HepG2 (cell line): Measurements from ENCODE around the gene RRP36. TPM values are rescaled to one million over a fixed set of nuclear protein-coding genes. Genes with fewer than 3 reads are reported as not detected.

Experiments
- HOXA3 ChIP-seq: sonication (generic); formaldehyde crosslinking; IDR thresholded peaks from 2 replicates; pipeline ENCODE4 v1.5.0; 2020; ENCODE audit warnings: missing genetic modification reagents
- MAFF ChIP-seq: IDR thresholded peaks from 2 replicates; pipeline ENCODE4 v1.6.1; 2011; ENCODE audit warnings: low read depth, low read length, improper control_type of control experiment
- MNT ChIP-seq: fragments of 450-650 bp; IDR thresholded peaks from 2 replicates; pipeline ENCODE4 v1.6.1; 2016
- NFRKB ChIP-seq: fragments of 450-650 bp; IDR thresholded peaks from 2 replicates; pipeline ENCODE4 v1.6.1; 2017
- PBX2 ChIP-seq: IDR thresholded peaks from 2 replicates; pipeline ENCODE4 v1.6.1; 2016; ENCODE audit warnings: control low read depth
- PHB2 ChIP-seq: fragments of 450-650 bp; IDR thresholded peaks from 2 replicates; pipeline ENCODE4 v1.6.1; 2018; ENCODE audit not compliant: partially characterized antibody
- RORA ChIP-seq: sonication (generic); formaldehyde crosslinking; IDR thresholded peaks from 2 replicates; pipeline ENCODE4 v1.5.0; 2020; ENCODE audit warnings: mild to moderate bottlenecking, missing genetic modification reagents, moderate library complexity
- RXRB ChIP-seq: IDR thresholded peaks from 2 replicates; pipeline ENCODE4 v1.6.1; 2016; ENCODE audit warnings: borderline replicate concordance, missing genetic modification reagents, missing compliant biosample characterization
- SMARCE1 ChIP-seq: fragments of 450-650 bp; IDR thresholded peaks from 2 replicates; pipeline ENCODE4 v1.6.1; 2017; ENCODE audit warnings: borderline replicate concordance
- ZNF143 ChIP-seq: sonication (generic); formaldehyde crosslinking; IDR thresholded peaks from 2 replicates; pipeline ENCODE4 v1.4.0; 2020; ENCODE audit warnings: missing genetic modification reagents
- ZNF180 ChIP-seq: sonication (generic); formaldehyde crosslinking; IDR thresholded peaks from 2 replicates; pipeline ENCODE4 v1.4.0; 2020; ENCODE audit warnings: low read depth, missing genetic modification reagents, borderline replicate concordance
- ZNF230 ChIP-seq: sonication (generic); formaldehyde crosslinking; IDR thresholded peaks from 2 replicates; pipeline ENCODE4 v1.4.0; 2020; ENCODE audit warnings: mild to moderate bottlenecking, missing genetic modification reagents
- ZNF232 ChIP-seq: sonication (generic); formaldehyde crosslinking; IDR thresholded peaks from 2 replicates; pipeline ENCODE4 v1.4.0; 2020; ENCODE audit warnings: missing genetic modification reagents, borderline replicate concordance
- ZNF407 ChIP-seq: sonication (generic); formaldehyde crosslinking; IDR thresholded peaks from one replicate; pipeline ENCODE4 v1.5.1; 2020; ENCODE audit warnings: mild to moderate bottlenecking, missing genetic modification reagents; ENCODE audit errors: not compliant biosample characterization
- ZNF512 ChIP-seq: sonication (generic); formaldehyde crosslinking; IDR thresholded peaks from 2 replicates; pipeline ENCODE4 v1.4.0; 2020; ENCODE audit warnings: mild to moderate bottlenecking, missing genetic modification reagents
- ZNF569 ChIP-seq: sonication (generic); formaldehyde crosslinking; IDR thresholded peaks from 2 replicates; pipeline ENCODE4 v1.5.0; 2020; ENCODE audit warnings: mild to moderate bottlenecking, missing genetic modification reagents, moderate library complexity, borderline replicate concordance
- ZNF713 ChIP-seq: sonication (generic); formaldehyde crosslinking; IDR thresholded peaks from 2 replicates; pipeline ENCODE4 v1.4.0; 2020; ENCODE audit warnings: mild to moderate bottlenecking, missing genetic modification reagents
- polyA plus RNA-seq, 8 experiments: library from polyadenylated mRNA; depleted of rRNA in 3 of 8; stranded (reverse) in 7 of 8; unstranded in 1 of 8; fragments of >200 nt; fragmentation: Illumina TruSeq in 4 of 8; extraction: Trizol in 4 of 8; gene quantifications; 2 replicates each; pipeline versions ENCODE4 v1.2.1 to v1.2.3, GENCODE V29; 2011 to 2016; ENCODE audit warnings: low read depth in 4 of 8, missing spikeins in 1 of 8, mixed read lengths in 1 of 8; ENCODE audit not compliant: insufficient read depth in 1 of 8
- total RNA-seq, 5 experiments: library from RNA; depleted of rRNA; stranded (reverse); fragments of >200 nt; fragmentation: Illumina TruSeq; extraction: Trizol; gene quantifications; 2 replicates each; pipeline ENCODE4 v1.2.3, GENCODE V29; 2016; ENCODE audit warnings: low read depth in 1 of 5

Gene RRP36
- total and polyA plus RNA-seq, 2 of the 13 experiments (the other 11 are each of a cell fraction or from before 2014, with no cell fraction given), result 29.5 to 144 TPM

GRCh38 chr6:42978839-42979522 lies 42.4 kb upstream of the RRP36 start, which contains the start of gene PEX6 (continued):
- TF ChIP-seq ZNF407 (CRISPR knock-in tag) (peak; percentile 26), PBX2 (CRISPR knock-in tag) (no peak), ZNF230 (no peak; the same call in 1 of the 2 replicates), ZNF569 (CRISPR knock-in tag) (peak; percentile 72; the same call in 1 of the 2 replicates), SMARCE1 (no peak), ZNF232 (no peak), RORA (CRISPR knock-in tag) (0 out of 2 replicates have a peak, but pooled peaks have one; percentile 52), ZNF143 (CRISPR knock-in tag) (peak; percentile 59), ZNF713 (0 out of 2 replicates have a peak, but pooled peaks have one; percentile 20), MNT (peak; percentile 15; the same call in 1 of the 2 replicates), NFRKB (no peak), RXRB (no peak; the same call in 1 of the 2 replicates), PHB2 (no peak), ZNF512 (CRISPR knock-in tag) (peak; percentile 81; the same call in 1 of the 2 replicates), ZNF180 (CRISPR knock-in tag) (peak; percentile 53; the same call in 1 of the 2 replicates), MAFF (no peak; the same call in 1 of the 2 replicates), HOXA3 (CRISPR knock-in tag) (peak; percentile 90; the same call in 1 of the 2 replicates)
